ENCODE results near the gene OLIG2.

The OLIG2 gene

DNA sequence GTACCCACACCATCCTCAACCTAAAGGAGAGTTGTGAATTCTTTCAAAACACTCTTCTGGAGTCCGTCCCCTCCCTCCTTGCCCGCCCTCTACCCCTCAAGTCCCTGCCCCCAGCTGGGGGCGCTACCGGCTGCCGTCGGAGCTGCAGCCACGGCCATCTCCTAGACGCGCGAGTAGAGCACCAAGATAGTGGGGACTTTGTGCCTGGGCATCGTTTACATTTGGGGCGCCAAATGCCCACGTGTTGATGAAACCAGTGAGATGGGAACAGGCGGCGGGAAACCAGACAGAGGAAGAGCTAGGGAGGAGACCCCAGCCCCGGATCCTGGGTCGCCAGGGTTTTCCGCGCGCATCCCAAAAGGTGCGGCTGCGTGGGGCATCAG is 638 bp upstream of the OLIG2 start:
- Mint-ChIP-seq H3K4me1 (peaks cover 48% of the 10 kb centered on the region), H3K36me3 (ENCODE audit: low read depth) (no peaks in the 10 kb centered on the region), H3K27me3 (peaks cover 88% of the 10 kb centered on the region), H3K9me3 (no peaks in the 10 kb centered on the region), H3K27ac (no peak overlapping the region), H3K4me3 (no peak overlapping the region)
- DNase-seq: no peak
- ATAC-seq: no peak

- Mint-ChIP-seq H3K4me3 (peak overlapping the region; percentile 7), H3K27ac (peak overlapping the region; percentile 41), H3K4me1 (peaks cover 43% of the 10 kb centered on the region), H3K9me3 (no peaks in the 10 kb centered on the region), H3K36me3 (ENCODE audit: low read depth) (no peaks in the 10 kb centered on the region), H3K27me3 (peaks cover 83% of the 10 kb centered on the region)
- DNase-seq (no peak), ATAC-seq (no peak)
Observed at GRCh38 chr21:33026443-33026858, 716 bp downstream of the OLIG2 start.

- Mint-ChIP-seq H3K36me3 (ENCODE audit: low read depth) (no peaks in the 10 kb centered on the region), H3K4me3 (no peak overlapping the region), H3K4me1 (peaks cover 43% of the 10 kb centered on the region), H3K9me3 (no peaks in the 10 kb centered on the region), H3K27me3 (peaks cover 81% of the 10 kb centered on the region), H3K27ac (no peak overlapping the region)
- DNase-seq (peak; percentile 12), ATAC-seq (no peak)
Observed at GRCh38 chr21:33026878-33027400, 1.2 kb downstream of the OLIG2 start.

- peaks cover 81% of the 10 kb centered on the region for H3K27me3 Mint-ChIP-seq
- H3K36me3 Mint-ChIP-seq (ENCODE audit: low read depth): no peaks in the 10 kb centered on the region
- no peaks in the 10 kb centered on the region for H3K9me3 Mint-ChIP-seq
- H3K27ac Mint-ChIP-seq: peak overlapping the region; percentile 59
- ATAC-seq (no peak), DNase-seq (no peak)
- H3K4me3 Mint-ChIP-seq: no peak overlapping the region
- peaks cover 38% of the 10 kb centered on the region for H3K4me1 Mint-ChIP-seq
Observed at GRCh38 chr21:33027401-33028286, 1.9 kb downstream of the OLIG2 start.

DNA sequence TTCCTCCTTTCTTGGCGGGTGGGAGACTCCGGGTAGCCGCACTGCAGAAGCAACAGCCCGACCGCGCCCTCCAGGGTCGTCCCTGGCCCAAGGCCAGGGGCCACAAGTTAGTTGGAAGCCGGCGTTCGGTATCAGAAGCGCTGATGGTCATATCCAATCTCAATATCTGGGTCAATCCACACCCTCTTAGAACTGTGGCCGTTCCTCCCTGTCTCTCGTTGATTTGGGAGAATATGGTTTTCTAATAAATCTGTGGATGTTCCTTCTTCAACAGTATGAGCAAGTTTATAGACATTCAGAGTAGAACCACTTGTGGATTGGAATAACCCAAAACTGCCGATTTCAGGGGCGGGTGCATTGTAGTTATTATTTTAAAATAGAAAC is 2.5 kb downstream of the OLIG2 start:
- peaks cover 36% of the 10 kb centered on the region for H3K4me1 Mint-ChIP-seq
- ATAC-seq: no peak
- H3K36me3 Mint-ChIP-seq (ENCODE audit: low read depth): no peaks in the 10 kb centered on the region
- no peak overlapping the region for H3K4me3 Mint-ChIP-seq
- no peaks in the 10 kb centered on the region for H3K9me3 Mint-ChIP-seq
- H3K27me3 Mint-ChIP-seq: peaks cover 79% of the 10 kb centered on the region
- no peak for DNase-seq
- H3K27ac Mint-ChIP-seq: peak overlapping the region; percentile 59

- Mint-ChIP-seq H3K4me3 (peak overlapping the region; percentile 36), H3K27ac (peak overlapping the region; percentile 54), H3K4me1 (peaks cover 33% of the 10 kb centered on the region), H3K27me3 (peaks cover 73% of the 10 kb centered on the region), H3K36me3 (ENCODE audit: low read depth) (no peaks in the 10 kb centered on the region), H3K9me3 (no peaks in the 10 kb centered on the region)
- no peak for ATAC-seq
- DNase-seq: peak; percentile 34
Observed at GRCh38 chr21:33028773-33029384, 3.1 kb downstream of the OLIG2 start.

GRCh38 chr21:33029385-33029921 is 3.7 kb downstream of the OLIG2 start:
- Mint-ChIP-seq H3K27me3 (peaks cover 70% of the 10 kb centered on the region), H3K36me3 (ENCODE audit: low read depth) (no peaks in the 10 kb centered on the region), H3K4me1 (peaks cover 28% of the 10 kb centered on the region), H3K4me3 (peak overlapping the region; percentile 36), H3K27ac (no peak overlapping the region), H3K9me3 (no peaks in the 10 kb centered on the region)
- ATAC-seq (no peak), DNase-seq (no peak)

GRCh38 chr21:33029975-33030461 is 4.3 kb downstream of the OLIG2 start:
- no peak overlapping the region for H3K4me3 Mint-ChIP-seq
- no peak for DNase-seq
- peaks cover 70% of the 10 kb centered on the region for H3K27me3 Mint-ChIP-seq
- H3K36me3 Mint-ChIP-seq (ENCODE audit: low read depth): no peaks in the 10 kb centered on the region
- H3K4me1 Mint-ChIP-seq: peaks cover 27% of the 10 kb centered on the region
- H3K27ac Mint-ChIP-seq: no peak overlapping the region
- H3K9me3 Mint-ChIP-seq: no peaks in the 10 kb centered on the region
- no peak for ATAC-seq

GRCh38 chr21:33030633-33031032 is 4.9 kb downstream of the OLIG2 start:
- Mint-ChIP-seq H3K4me1 (peaks cover 25% of the 10 kb centered on the region), H3K36me3 (ENCODE audit: low read depth) (no peaks in the 10 kb centered on the region), H3K9me3 (no peaks in the 10 kb centered on the region), H3K27me3 (peaks cover 66% of the 10 kb centered on the region), H3K4me3 (no peak overlapping the region), H3K27ac (no peak overlapping the region)
- no peak for ATAC-seq
- no peak for DNase-seq

GRCh38 chr21:33031152-33031911 is 5.6 kb downstream of the OLIG2 start:
- H3K9me3 Mint-ChIP-seq: no peaks in the 10 kb centered on the region
- H3K36me3 Mint-ChIP-seq (ENCODE audit: low read depth): no peaks in the 10 kb centered on the region
- H3K4me3 Mint-ChIP-seq: no peak overlapping the region
- H3K27me3 Mint-ChIP-seq: peaks cover 59% of the 10 kb centered on the region
- ATAC-seq (no peak), DNase-seq (no peak)
- no peak overlapping the region for H3K27ac Mint-ChIP-seq
- H3K4me1 Mint-ChIP-seq: peaks cover 22% of the 10 kb centered on the region

DNA sequence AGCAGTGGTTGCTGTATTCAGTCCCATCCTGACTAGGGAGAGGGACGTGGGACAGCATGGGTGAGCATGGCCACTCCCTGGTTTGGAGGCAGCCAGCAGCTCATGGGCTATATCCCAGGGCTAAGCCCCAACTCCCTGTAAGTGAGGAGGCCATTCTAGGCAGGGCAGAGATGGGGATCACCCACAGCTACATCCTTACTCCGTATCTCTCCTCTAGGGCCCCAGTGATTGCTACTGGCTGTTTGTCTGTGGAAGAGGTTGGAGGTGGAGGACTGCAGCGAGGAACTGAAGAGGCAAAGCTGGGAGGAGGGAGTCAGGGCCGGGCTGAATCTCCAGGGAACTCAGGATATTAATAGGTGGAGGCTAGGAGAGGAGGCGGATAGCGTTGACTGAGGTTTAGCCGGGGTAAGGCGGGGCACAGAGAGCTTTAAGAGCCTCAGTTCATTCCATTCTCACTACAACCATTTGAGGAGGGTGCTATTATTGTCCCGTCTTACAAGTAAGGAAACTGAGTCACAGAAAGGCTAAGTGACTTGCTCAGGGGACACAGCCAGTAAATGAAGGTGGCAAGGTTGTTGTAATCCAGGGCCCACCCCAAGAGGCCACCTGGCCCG is 6.8 kb downstream of the OLIG2 start:
- no peak overlapping the region for H3K4me3 Mint-ChIP-seq
- no peak overlapping the region for H3K27ac Mint-ChIP-seq
- no peaks in the 10 kb centered on the region for H3K36me3 Mint-ChIP-seq (ENCODE audit: low read depth)
- no peaks in the 10 kb centered on the region for H3K9me3 Mint-ChIP-seq
- DNase-seq (no peak), ATAC-seq (no peak)
- H3K27me3 Mint-ChIP-seq: peaks cover 54% of the 10 kb centered on the region
- H3K4me1 Mint-ChIP-seq: peaks cover 26% of the 10 kb centered on the region

- ATAC-seq (no peak), DNase-seq (no peak)
- no peak overlapping the region for H3K27ac Mint-ChIP-seq
- peaks cover 24% of the 10 kb centered on the region for H3K4me1 Mint-ChIP-seq
- peaks cover 50% of the 10 kb centered on the region for H3K27me3 Mint-ChIP-seq
- no peaks in the 10 kb centered on the region for H3K9me3 Mint-ChIP-seq
- no peaks in the 10 kb centered on the region for H3K36me3 Mint-ChIP-seq (ENCODE audit: low read depth)
- H3K4me3 Mint-ChIP-seq: no peak overlapping the region
Observed at GRCh38 chr21:33033094-33033951, 7.6 kb downstream of the OLIG2 start.

DNA sequence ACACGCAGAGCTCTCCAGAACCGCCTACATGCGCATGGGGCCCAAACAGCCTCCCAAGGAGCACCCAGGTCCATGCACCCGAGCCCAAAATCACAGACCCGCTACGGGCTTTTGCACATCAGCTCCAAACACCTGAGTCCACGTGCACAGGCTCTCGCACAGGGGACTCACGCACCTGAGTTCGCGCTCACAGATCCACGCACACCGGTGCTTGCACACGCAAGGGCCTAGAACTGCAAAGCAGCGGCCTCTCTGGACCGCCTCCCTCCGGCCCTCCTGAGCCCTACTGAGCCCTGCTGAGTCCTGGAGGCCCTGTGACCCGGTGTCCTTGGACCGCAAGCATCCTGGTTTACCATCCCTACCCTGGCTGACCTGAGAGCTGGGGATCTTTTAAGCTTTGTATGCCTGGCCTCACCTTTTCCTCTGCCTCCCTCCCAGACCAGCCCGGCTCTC is 8.3 kb downstream of the OLIG2 start:
- ATAC-seq (no peak), DNase-seq (no peak)
- Mint-ChIP-seq H3K27me3 (peaks cover 45% of the 10 kb centered on the region), H3K36me3 (ENCODE audit: low read depth) (no peaks in the 10 kb centered on the region), H3K27ac (no peak overlapping the region), H3K9me3 (no peaks in the 10 kb centered on the region), H3K4me3 (no peak overlapping the region), H3K4me1 (peaks cover 17% of the 10 kb centered on the region)

Measured in activated naive CD8-positive, alpha-beta T cell treated with anti-CD3 and anti-CD28 coated beads, Interleukin-2, amount 50 U/mL, for 24 hours (primary cell).